ENCODE results near the gene CCSAP.
A peak's percentile ranks its signal among the peaks of the same experiment; 100 is the strongest.
"Not testable (repeated sequence)": the region's sequence is repeated elsewhere in the genome, so short reads cannot be mapped to it uniquely, and the experiment has no call there.

The CCSAP gene

DNA sequence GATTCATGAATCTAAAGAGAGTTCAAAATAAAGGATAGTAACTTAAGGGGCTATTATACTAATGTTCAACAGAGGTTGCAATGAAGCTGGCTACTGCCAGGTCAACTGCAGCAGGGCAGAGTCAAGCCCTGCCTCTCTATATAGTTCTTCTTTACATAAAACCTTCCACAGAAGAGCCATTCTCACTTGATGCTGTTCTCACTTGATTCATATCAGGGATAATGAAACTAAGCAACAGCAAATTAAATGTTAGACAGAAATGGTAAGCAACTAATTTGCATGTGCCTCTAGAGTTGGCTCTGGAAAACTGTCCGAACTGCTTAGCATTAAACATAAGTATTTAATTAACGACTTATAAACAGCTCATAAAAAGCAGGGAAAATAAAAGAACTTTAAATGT, 17.4 kb downstream of the CCSAP start:
- no peak for DNase-seq

DNA sequence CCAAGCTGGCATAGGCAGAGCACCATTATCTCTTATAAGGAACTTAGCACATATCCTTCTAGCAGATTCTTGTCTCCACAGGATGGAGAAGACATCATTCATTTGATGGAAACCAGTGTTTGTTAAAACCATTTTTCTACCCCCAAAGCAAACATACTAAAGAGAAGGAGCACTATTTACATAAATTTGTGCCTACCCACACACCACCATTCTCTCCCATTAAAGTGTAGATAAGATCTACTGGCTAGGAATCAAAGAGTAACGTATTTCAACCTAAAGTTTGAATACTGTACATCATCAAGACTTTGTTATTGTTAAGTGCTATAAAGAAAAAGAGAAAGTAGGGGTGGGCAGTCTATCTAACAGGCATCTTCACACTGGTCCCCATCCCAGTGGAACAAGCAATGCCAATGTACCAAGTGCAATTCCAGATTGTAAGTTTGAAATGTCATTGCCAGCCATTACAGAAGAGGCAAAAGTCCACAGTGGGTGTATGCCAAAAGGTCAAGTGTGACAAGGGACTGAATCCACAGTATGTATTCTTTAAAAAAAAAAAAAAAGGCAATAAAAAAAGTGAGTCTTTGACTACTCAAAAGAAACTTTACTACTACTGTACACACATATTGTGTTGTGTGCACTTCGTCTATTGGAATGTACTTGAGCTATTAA, 18.8 kb downstream of the CCSAP start:
- no peak for DNase-seq

- no peak for DNase-seq
Observed at GRCh38 chr1:229323201-229323600, 19.6 kb downstream of the CCSAP start.

GRCh38 chr1:229319487-229319886, 23.4 kb downstream of the CCSAP start:
- DNase-seq = no peak

- no peak for DNase-seq
Observed at GRCh38 chr1:229318056-229318455, 24.8 kb downstream of the CCSAP start.

DNA sequence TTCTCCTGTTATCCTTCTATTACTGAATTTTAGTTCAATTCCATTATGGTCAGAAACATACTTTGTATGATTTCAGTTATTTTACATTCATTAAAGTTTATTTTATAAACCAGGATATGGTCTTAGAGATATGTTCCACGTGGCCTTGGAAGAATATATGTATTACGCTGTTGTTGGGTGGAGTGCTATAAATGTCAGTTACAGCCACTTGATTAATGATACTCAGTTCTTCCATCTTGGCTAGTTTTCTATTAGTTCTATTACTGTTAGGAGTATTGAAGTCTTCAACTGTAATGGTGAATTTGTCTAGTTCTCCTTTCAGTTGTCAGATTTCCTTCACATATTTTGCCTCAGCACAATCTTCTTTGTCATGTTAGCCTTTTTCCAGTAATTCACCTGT, 26.7 kb downstream of the CCSAP start:
- no peak for DNase-seq

- no peak for DNase-seq
Observed at GRCh38 chr1:229310833-229311232, 32.0 kb downstream of the CCSAP start.

DNA sequence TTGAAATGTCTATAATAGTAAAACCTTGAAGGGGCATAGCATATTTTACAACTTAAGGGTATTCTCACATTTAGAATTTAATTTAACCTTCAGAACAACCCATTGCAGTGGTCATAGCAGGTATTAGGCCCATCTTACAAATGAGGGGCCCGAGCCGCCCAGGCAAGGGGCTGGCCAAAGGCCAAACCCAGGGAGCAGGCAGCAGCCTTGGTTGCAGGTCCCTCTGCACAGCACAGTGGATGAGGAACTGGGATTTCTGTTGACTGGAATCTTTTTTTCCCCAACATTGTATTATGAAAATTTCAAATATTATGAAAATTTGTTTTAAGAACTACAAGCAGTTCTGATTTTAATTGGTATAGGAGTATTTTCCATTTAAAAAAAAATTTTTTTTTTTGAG, 33.2 kb downstream of the CCSAP start:
- DNase-seq = no peak

GRCh38 chr1:229309074-229309473, 33.8 kb downstream of the CCSAP start:
- DNase-seq = no peak

DNA sequence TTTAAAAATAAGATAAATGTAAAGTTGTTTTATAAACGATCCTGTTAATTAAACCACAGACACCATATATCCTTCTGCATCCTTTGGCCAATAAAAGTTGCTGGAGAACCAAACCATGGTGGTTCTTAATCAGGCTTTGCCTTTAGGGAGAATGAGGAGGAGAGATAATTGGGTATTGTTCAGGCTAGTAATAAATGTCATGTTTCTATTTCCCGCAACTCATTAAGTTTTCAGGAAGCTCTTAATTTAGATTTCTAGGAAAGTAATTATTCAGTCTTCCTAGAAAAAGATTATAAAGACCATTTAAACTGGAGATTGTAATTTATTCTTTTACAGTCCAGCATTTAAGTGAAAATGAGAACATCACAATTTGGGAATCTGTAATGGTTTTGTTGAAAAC, 37.5 kb downstream of the CCSAP start:
- DNase-seq = no peak

- no peak for DNase-seq
Observed at GRCh38 chr1:229303855-229304254, 39.0 kb downstream of the CCSAP start.

DNA sequence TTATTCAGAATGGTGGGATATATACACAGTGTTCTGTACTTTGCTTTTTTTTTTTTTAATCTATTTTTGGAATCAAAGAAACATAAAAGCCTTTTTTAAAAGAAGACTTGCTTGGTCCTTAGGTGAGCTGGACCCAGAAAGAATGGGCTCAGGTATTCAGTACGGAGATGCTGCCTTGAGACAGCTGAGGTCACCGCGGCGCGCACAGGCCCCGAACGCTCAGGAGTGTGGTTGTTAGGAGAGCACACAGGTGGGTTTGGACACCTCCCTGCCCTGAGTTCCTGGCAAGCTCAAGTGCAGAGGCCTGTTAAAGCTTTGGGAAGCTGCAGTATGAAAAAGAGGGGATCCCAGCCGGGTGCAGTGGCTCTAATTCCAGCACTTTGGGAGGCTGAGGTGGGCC, 40.1 kb downstream of the CCSAP start:
- no peak for DNase-seq

DNA sequence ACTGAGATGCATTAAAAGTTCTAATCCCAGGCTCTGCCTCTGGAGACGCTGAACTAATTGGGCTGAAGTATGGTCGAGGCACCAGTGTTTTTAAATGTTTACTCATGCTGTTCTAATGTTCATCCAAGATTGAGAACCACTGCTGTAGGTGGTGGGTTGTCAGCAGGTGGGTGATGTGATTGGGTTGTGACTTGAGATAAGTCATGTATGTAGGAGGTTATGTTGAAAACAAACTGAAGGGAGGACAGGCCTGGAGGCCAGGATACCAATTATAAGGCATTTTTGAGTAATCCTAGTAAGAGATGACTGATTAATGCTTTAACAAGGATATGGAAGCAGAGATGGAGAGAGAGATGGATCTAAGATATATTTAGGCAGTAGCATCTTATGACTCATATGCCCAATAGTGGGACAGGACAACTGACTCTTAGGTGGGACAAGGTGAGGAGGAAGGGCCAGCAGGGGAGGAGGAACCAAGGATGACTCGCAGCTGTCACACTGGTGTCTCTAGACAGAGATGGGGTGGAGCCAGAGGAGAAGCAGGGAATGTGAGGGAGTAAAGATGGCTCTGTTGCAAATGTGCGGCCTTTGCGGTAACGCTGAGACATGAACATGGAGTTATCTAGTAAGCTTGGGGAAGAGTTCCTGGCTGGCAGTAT, 42.6 kb downstream of the CCSAP start:
- no peak for DNase-seq

GRCh38 chr1:229298887-229299503, 43.9 kb downstream of the CCSAP start:
- no peak for DNase-seq

- DNase-seq = no peak
Observed at GRCh38 chr1:229298420-229298819, 44.4 kb downstream of the CCSAP start.

DNA sequence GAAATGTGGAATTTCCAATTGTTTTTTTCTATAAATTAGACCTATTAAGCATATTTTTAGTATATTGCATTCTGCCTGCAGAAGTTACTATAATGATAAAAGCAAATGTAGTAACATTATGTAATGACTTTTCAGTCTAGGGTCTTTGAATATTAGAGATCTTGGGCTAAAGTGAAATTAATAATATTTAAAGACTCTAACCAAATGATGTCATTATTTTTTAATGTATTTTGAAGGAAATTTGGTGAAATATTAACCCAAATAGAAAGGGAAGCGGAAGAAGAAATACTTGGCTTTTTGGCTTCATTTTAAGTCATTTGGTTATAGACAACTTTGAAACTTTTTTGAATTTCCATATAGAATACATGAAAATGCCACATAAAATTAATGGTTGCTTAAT, 45.1 kb downstream of the CCSAP start:
- no peak for DNase-seq

DNA sequence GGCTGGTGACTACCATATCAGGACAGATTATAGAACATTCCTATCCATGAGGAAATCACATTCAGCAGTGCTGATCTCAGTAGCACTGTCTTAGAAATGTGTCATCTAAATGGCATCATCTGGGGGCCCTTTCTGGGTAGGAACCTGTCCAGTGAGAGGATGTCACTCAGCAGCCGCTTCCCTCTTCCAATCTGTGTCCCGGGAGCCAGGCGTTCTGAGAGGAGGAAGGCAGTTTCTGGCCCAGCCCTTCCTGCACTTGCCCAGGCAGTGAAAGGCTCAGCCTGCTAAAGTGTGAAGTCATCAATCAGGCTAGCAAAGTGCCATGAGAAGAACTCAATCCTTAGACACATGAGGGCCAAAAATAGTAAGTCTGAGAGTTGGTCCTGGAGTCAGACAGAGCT, 46.3 kb downstream of the CCSAP start:
- no peak for DNase-seq

DNA sequence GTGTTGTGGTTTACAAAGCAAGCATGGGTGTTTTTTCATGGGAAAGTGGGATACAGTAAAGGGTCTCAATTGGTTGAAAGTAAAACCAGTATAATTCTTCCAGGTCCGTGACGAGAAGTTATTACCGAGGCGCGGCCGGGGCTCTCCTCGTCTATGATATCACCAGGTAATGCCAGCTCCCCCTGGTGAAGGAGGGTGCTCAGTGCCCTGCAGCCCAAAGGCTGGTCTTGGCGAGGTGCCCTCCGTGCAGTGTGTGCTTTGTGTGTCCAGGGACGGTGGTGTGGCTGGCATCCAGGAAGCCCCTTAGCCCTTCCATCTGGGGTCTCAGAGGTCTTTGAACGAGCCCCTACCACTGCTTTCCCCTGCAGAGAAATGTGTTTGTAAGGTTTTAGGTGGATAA, 47.1 kb downstream of the CCSAP start:
- no peak for DNase-seq

DNA sequence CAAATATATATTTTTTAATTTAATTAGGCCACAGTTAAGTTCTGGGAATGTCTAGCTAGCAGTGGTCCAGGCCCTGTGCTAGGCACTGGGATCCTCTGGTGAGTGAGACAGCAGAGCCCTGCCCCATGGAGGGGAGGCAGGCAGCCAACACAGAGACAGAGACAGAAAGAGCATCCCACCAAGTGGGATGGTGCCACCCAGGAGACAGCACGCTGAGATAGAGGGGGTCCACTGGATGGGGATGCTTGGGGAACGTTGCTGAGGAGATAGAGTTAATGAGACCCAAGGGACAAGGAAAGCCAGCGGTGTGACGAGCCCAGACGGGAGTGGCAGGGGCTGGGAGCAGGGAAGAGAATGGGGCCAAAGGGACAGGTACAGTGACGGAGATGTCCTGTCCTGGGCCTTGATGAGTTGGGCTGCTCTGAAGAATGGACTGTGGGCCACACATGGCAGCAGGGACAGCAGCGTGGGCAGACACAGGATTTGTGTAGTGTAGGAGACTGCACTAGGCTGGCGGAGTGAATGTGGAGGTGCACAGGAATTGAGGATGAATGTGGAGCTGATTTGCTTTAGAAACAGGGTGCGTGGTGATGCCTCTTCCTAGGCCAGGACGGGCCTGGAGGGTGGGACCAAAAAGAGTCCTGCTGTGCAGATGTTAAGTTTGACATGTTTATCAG, 49.2 kb downstream of the CCSAP start:
- DNase-seq = no peak

GRCh38 chr1:229291686-229292085, 51.2 kb downstream of the CCSAP start:
- not testable (repeated sequence) for DNase-seq

DNA sequence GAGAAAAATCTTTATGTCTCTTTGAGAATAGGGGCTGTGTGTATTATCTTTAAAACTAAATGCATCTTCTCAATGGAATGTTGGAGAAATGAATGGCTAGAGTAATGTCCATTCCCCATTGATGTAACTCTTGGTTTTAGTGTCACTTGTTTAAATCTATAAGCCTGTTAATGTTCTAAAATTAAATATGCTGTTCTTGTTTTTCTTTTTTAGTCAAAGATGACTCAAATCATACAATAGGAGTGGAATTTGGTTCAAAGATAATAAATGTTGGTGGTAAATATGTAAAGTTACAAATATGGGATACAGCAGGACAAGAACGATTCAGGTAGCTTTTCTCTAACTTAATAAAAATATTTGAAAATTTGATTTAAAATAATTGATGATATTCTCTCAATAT, 54.3 kb downstream of the CCSAP start:
- DNase-seq = no peak

GRCh38 chr1:229287267-229287666, 55.6 kb downstream of the CCSAP start:
- DNase-seq = peak in 1 of 2 donors; percentile 61

- no peak for DNase-seq
Observed at GRCh38 chr1:229286099-229286766, 56.6 kb downstream of the CCSAP start.
